ENCODE data around the gene KCNJ15.

Gene KCNJ15

DNA sequence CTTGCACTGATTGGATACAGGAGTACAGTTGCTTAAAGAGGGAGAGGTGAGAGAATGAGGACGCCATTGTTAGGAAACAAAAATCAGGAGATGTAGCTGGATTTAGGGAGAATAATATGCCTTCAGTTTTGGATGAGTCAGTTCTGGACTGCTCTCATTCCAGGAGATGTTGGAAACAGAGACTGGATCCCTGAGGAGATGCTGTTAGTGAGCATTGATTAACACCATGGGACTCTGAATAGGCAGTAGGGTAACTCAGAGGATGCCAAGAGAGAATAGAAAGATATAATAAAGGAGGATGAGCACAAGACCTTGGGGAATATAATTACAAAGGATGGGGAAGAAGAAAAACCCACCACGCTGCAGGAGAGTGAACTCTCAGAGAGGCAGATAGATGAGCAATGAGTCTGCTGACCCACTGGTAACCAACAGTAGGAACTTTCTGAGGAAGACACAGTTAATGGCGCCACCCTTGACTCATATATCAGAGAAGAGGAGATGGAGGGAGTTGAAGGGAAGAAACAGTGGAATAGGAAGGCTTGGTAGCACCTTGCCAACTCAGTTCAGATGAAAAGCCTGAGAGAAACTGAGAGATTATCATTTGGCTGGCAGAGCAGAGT, 10.5 kb downstream of the KCNJ15 start:
- Histone ChIP-seq H3K4me1 (ENCODE audit: control insufficient read depth in 5 of 5, insufficient read depth in 5 of 5, low read length in 5 of 5) (peaks cover 0 to 35% (median 7%) of the 10 kb centered on the region in 5 donors), H3K36me3 (ENCODE audit: control insufficient read depth in 5 of 5, insufficient read depth in 5 of 5, low read length in 5 of 5) (no peaks in the 10 kb centered on the region), H3K9ac (ENCODE audit: low read length in 5 of 5) (peak overlapping the region in 1 of 5 donors; percentile 19), H3K27me3 (ENCODE audit: control insufficient read depth in 5 of 5, insufficient read depth in 4 of 5, low read length in 5 of 5) (peaks cover 0 to 2% (median 0%) of the 10 kb centered on the region in 5 donors), H3K27ac (ENCODE audit: low read depth, low read length) (peak overlapping the region; percentile 6), H3K9me3 (ENCODE audit: control insufficient read depth in 5 of 5, low read length in 5 of 5) (no peaks in the 10 kb centered on the region), H3K4me3 (ENCODE audit: low read depth in 1 of 5, low read length in 5 of 5) (no peak overlapping the region)

DNA sequence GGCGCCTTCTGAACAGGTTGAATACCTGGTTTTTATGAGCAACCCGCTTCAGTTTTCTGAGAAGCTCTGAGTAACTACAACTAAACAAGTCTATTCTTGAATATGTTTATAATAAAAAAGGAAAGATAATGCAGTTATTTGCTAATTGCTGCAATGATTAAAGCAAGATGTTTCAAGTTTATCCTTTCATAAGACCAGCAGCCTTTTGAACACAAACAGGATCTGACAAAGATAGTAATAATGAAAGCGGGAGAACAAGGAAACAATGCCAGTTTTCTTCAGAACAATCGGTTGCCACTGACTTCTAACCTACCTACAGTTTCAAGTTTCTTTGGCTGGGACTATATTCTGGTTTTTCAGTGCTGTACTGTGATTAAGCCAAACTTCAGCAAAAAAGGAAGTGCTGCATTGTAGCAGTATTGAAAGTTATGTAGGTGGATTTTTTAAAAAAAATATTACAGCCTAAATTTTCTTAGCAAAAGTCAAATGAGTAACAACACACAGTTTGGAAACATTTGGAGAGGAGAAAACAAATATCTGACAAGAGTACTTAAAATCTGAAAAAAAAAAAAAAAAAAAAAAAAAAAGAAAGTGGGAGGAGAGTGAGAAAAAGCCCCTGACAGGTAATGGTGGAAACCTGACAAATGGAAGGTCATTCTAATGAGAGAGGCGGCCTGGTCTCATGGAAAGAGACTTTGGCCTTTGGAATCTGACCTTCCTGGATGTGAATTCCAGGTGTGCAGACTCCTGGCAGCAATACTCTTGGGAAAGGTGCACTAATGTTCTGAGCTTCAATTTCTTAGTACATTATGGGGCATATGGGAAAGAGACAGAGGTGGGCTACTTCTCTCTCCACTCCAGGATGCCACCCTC, 11.4 kb downstream of the KCNJ15 start:
- Histone ChIP-seq H3K4me1 (ENCODE audit: control insufficient read depth in 5 of 5, insufficient read depth in 5 of 5, low read length in 5 of 5) (peaks cover 0 to 35% (median 7%) of the 10 kb centered on the region in 5 donors), H3K27ac (ENCODE audit: low read depth, low read length) (peak overlapping the region; percentile 51), H3K9me3 (ENCODE audit: control insufficient read depth in 5 of 5, low read length in 5 of 5) (no peaks in the 10 kb centered on the region), H3K9ac (ENCODE audit: low read length in 5 of 5) (no peak overlapping the region), H3K27me3 (ENCODE audit: control insufficient read depth in 5 of 5, insufficient read depth in 4 of 5, low read length in 5 of 5) (peaks cover 0 to 2% (median 0%) of the 10 kb centered on the region in 5 donors), H3K4me3 (ENCODE audit: low read depth in 1 of 5, low read length in 5 of 5) (no peak overlapping the region), H3K36me3 (ENCODE audit: control insufficient read depth in 5 of 5, insufficient read depth in 5 of 5, low read length in 5 of 5) (no peaks in the 10 kb centered on the region)

DNA sequence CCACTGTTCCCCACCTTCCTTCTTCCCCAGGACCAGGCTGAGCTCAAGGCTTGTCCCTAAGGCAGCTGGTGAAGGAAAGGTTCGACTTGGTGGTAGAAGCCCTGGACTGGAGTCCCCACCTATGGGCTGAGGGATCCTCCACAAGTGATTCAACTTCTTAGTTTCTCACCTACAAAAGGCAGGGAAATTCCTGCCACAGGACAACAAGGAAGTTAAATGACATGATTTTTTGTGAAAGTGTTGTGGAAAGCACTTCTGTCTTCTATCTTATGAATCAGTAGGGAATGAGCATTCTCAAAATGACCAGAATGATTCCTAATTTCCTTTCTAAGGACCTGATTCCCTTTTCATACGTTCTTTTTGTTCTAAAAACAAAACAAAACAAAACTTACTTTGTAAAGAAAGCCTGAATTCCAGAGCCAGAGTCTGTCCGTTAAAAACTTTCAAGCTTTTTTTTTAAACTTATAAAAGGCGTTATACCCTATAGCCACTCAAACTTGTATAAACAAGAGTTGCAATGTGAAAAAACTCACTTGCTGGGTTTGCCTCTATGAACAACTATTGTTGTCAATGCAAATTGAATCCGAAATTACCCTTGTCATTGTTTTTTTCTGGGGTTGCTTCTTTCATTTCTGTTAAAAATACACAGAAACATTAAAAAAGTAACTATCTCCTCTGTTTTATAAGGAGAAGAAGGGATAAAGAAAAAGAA, 12.2 kb downstream of the KCNJ15 start:
- H3K9me3 ChIP-seq (ENCODE audit: control insufficient read depth in 5 of 5, low read length in 5 of 5) = no peaks in the 10 kb centered on the region
- H3K9ac ChIP-seq (ENCODE audit: low read length in 5 of 5) = no peak overlapping the region
- peak overlapping the region; percentile 51 for H3K27ac ChIP-seq (ENCODE audit: low read depth, low read length)

DNA sequence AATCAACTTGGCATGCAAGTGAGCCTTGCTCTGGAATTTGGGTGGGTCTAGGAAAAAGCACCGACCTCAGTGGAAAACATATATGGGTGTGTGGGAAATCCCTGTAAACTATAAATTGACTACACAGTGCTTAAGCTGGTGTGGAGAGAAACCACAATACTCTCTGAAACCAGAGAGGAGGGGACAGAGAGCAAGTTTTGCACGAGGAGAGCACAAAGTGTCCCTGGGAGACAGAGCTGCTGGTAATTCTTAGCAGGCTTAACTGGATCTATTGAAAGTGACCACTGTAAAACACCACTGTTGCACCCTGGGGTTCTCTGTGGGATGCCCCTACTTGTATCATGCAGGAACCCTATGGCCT, 12.8 kb downstream of the KCNJ15 start:
- H3K4me1 ChIP-seq (ENCODE audit: control insufficient read depth in 5 of 5, insufficient read depth in 5 of 5, low read length in 5 of 5) = peaks cover 0 to 35% (median 7%) of the 10 kb centered on the region in 5 donors
- H3K9ac ChIP-seq (ENCODE audit: low read length in 5 of 5) = no peak overlapping the region
- no peak overlapping the region for H3K27ac ChIP-seq (ENCODE audit: low read depth, low read length)
- H3K4me3 ChIP-seq (ENCODE audit: low read depth in 1 of 5, low read length in 5 of 5) = no peak overlapping the region
- H3K27me3 ChIP-seq (ENCODE audit: control insufficient read depth in 5 of 5, insufficient read depth in 4 of 5, low read length in 5 of 5) = peaks cover 0 to 2% (median 0%) of the 10 kb centered on the region in 5 donors
- no peaks in the 10 kb centered on the region for H3K9me3 ChIP-seq (ENCODE audit: control insufficient read depth in 5 of 5, low read length in 5 of 5)
- H3K36me3 ChIP-seq (ENCODE audit: control insufficient read depth in 5 of 5, insufficient read depth in 5 of 5, low read length in 5 of 5) = no peaks in the 10 kb centered on the region

More for the DNA sequence above, 12.2 kb downstream of the KCNJ15 start:
- Histone ChIP-seq H3K4me3 (ENCODE audit: low read depth in 1 of 5, low read length in 5 of 5) (no peak overlapping the region), H3K4me1 (ENCODE audit: control insufficient read depth in 5 of 5, insufficient read depth in 5 of 5, low read length in 5 of 5) (peaks cover 0 to 35% (median 7%) of the 10 kb centered on the region in 5 donors), H3K27me3 (ENCODE audit: control insufficient read depth in 5 of 5, insufficient read depth in 4 of 5, low read length in 5 of 5) (peaks cover 0 to 2% (median 0%) of the 10 kb centered on the region in 5 donors), H3K36me3 (ENCODE audit: control insufficient read depth in 5 of 5, insufficient read depth in 5 of 5, low read length in 5 of 5) (no peaks in the 10 kb centered on the region)

DNA sequence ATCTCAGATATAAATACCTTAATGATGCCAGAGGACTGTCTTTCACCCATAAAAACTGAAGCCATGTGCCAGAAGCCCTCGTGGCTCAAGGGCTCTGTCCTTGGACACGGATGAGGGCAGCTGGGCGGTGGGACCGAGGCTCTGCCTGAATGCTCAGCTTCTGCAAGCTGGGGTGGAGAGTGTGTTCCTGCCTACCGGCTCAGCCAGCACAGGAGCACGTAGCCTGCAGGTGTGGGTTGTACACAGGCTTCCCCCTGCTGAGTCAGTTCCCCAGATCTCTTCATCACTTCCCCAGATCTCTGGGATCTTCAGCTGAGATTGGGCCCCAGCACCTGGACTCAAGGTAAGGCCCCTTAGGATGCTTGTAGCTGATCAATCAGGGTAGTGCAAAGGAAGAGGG, 15.4 kb downstream of the KCNJ15 start:
- Histone ChIP-seq H3K9ac (ENCODE audit: low read length in 5 of 5) (no peak overlapping the region), H3K36me3 (ENCODE audit: control insufficient read depth in 5 of 5, insufficient read depth in 5 of 5, low read length in 5 of 5) (no peaks in the 10 kb centered on the region), H3K4me3 (ENCODE audit: low read depth in 1 of 5, low read length in 5 of 5) (no peak overlapping the region), H3K27ac (ENCODE audit: low read depth, low read length) (no peak overlapping the region), H3K9me3 (ENCODE audit: control insufficient read depth in 5 of 5, low read length in 5 of 5) (no peaks in the 10 kb centered on the region), H3K4me1 (ENCODE audit: control insufficient read depth in 5 of 5, insufficient read depth in 5 of 5, low read length in 5 of 5) (peaks cover 0 to 33% (median 7%) of the 10 kb centered on the region in 5 donors), H3K27me3 (ENCODE audit: control insufficient read depth in 5 of 5, insufficient read depth in 4 of 5, low read length in 5 of 5) (peaks cover 0 to 2% (median 0%) of the 10 kb centered on the region in 5 donors)

DNA sequence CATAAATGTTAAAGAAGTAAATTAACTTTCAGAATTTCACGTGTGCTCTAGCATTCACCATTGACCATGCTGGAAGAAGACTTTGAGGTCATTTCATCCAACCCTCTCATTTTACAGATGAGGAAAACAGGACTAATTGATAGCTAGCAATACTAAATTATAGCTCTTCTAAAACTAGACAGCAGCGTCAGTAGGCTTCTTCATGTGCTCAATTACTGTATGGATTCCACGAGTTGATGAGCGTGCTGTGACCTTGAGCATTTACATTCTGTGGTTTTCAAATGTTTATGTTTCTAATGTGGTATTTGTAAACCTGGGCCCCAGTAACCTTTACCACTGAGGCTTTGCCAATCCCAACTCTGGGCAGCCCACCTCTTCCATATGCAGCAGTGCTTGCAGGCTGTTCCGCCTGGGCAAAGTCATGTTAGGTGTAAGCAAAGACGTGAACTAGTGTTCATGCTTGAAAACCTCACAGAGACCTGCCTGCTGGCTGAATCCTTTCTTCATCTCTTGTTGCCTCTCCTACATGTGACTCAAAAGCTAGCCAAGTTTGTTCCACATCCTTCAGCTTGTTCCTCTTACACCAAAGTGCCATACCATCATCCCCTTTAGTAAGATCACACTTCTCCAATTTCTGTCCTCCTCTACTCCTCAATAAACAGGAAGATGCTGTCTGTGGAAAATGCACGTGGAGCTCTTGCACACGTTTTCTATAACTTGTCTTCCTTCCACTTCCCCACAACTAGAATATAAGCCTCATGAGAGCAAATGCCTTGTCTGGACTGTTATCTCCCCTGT, 17.2 kb downstream of the KCNJ15 start:
- Histone ChIP-seq H3K9me3 (ENCODE audit: control insufficient read depth in 5 of 5, low read length in 5 of 5) (no peaks in the 10 kb centered on the region), H3K27me3 (ENCODE audit: control insufficient read depth in 5 of 5, insufficient read depth in 4 of 5, low read length in 5 of 5) (peaks cover 0 to 4% (median 2%) of the 10 kb centered on the region in 5 donors), H3K4me3 (ENCODE audit: low read depth in 1 of 5, low read length in 5 of 5) (no peak overlapping the region), H3K36me3 (ENCODE audit: control insufficient read depth in 5 of 5, insufficient read depth in 5 of 5, low read length in 5 of 5) (no peaks in the 10 kb centered on the region), H3K4me1 (ENCODE audit: control insufficient read depth in 5 of 5, insufficient read depth in 5 of 5, low read length in 5 of 5) (peaks cover 0 to 18% (median 3%) of the 10 kb centered on the region in 5 donors), H3K27ac (ENCODE audit: low read depth, low read length) (no peak overlapping the region), H3K9ac (ENCODE audit: low read length in 5 of 5) (no peak overlapping the region)

DNA sequence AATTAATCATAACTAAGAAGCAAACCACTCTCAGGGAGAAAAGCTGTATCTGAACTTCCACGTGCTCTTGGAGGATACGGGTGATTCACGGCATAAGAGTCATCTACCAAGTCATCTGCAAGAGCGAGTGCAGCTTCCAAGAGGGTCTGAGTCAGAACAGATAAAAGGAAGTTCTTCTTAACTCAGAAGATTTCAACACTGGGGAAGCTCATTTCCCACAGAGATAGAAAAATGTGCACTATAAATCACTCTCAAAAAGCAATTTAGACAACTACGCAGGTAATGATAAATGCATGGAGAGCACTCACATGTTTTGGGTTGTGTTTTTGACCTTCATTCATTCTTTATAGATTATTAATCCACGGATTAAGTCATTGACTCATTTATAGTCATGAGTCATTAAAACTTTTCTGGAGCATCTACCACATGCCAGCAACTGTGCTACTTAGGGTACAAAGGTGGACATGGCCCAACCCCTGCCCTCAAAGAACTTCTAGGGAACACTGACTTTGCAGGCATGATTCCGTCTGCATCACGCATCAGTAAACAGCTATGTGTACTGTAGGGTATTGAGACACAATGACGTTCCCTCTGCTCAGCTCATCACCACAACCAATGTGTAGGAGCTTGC, 20.8 kb downstream of the KCNJ15 start:
- Histone ChIP-seq H3K27me3 (ENCODE audit: control insufficient read depth in 5 of 5, insufficient read depth in 4 of 5, low read length in 5 of 5) (peaks cover 0 to 4% (median 2%) of the 10 kb centered on the region in 5 donors), H3K27ac (ENCODE audit: low read depth, low read length) (no peak overlapping the region), H3K9ac (ENCODE audit: low read length in 5 of 5) (no peak overlapping the region), H3K9me3 (ENCODE audit: control insufficient read depth in 5 of 5, low read length in 5 of 5) (no peaks in the 10 kb centered on the region), H3K4me1 (ENCODE audit: control insufficient read depth in 5 of 5, insufficient read depth in 5 of 5, low read length in 5 of 5) (peaks cover 1 to 5% (median 2%) of the 10 kb centered on the region in 5 donors), H3K4me3 (ENCODE audit: low read depth in 1 of 5, low read length in 5 of 5) (no peak overlapping the region), H3K36me3 (ENCODE audit: control insufficient read depth in 5 of 5, insufficient read depth in 5 of 5, low read length in 5 of 5) (no peaks in the 10 kb centered on the region)

DNA sequence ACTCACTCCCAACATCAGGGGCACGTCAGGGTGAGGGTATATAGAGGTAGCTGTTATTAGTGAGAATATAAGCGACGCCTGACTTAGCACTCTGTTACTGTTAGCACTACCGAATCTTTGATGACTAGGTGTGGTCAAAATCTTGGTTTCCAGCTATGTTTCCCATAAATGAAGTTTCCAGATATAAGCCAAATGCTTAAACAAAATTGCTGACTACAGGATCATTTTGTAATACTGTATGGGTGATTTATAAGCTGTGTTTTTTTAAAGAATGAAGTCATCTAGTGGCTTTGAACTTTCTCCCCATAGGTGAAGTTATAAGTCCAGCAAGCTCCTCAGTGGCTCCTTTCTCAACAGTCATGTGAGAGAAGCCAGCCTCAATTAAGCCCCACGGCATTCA, 23.7 kb downstream of the KCNJ15 start:
- H3K27ac ChIP-seq (ENCODE audit: low read depth, low read length) = no peak overlapping the region
- no peak overlapping the region for H3K9ac ChIP-seq (ENCODE audit: low read length in 5 of 5)
- H3K4me3 ChIP-seq (ENCODE audit: low read depth in 1 of 5, low read length in 5 of 5) = no peak overlapping the region
- peaks cover 3 to 16% (median 6%) of the 10 kb centered on the region in 5 donors for H3K4me1 ChIP-seq (ENCODE audit: control insufficient read depth in 5 of 5, insufficient read depth in 5 of 5, low read length in 5 of 5)
- no peaks in the 10 kb centered on the region for H3K36me3 ChIP-seq (ENCODE audit: control insufficient read depth in 5 of 5, insufficient read depth in 5 of 5, low read length in 5 of 5)
- H3K9me3 ChIP-seq (ENCODE audit: control insufficient read depth in 5 of 5, low read length in 5 of 5) = no peaks in the 10 kb centered on the region
- H3K27me3 ChIP-seq (ENCODE audit: control insufficient read depth in 5 of 5, insufficient read depth in 4 of 5, low read length in 5 of 5) = peaks cover 0 to 6% (median 3%) of the 10 kb centered on the region in 5 donors

DNA sequence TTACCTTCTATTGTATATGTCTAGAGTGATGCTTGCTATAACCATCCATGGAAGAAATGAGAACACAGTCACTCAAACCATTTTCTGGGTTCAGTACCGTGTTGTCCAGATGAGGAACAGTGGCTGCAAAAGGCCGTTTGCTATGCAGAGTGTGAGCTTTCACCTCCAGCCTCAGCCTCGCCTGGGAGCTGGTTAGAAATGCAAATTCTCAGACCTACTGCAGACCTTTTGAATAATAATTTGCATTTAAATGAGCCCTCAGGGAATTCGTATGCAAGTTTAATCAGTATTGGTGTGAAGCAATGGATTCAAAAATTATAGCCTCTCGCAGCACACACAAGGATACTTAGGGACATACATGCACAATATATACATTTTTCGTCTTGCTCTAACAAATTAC, 24.1 kb downstream of the KCNJ15 start:
- H3K9me3 ChIP-seq (ENCODE audit: control insufficient read depth in 5 of 5, low read length in 5 of 5) = no peaks in the 10 kb centered on the region
- H3K36me3 ChIP-seq (ENCODE audit: control insufficient read depth in 5 of 5, insufficient read depth in 5 of 5, low read length in 5 of 5) = no peaks in the 10 kb centered on the region
- no peak overlapping the region for H3K4me3 ChIP-seq (ENCODE audit: low read depth in 1 of 5, low read length in 5 of 5)
- no peak overlapping the region for H3K27ac ChIP-seq (ENCODE audit: low read depth, low read length)
- peaks cover 3 to 16% (median 6%) of the 10 kb centered on the region in 5 donors for H3K4me1 ChIP-seq (ENCODE audit: control insufficient read depth in 5 of 5, insufficient read depth in 5 of 5, low read length in 5 of 5)
- peaks cover 0 to 6% (median 3%) of the 10 kb centered on the region in 5 donors for H3K27me3 ChIP-seq (ENCODE audit: control insufficient read depth in 5 of 5, insufficient read depth in 4 of 5, low read length in 5 of 5)
- H3K9ac ChIP-seq (ENCODE audit: low read length in 5 of 5) = no peak overlapping the region
